ENCODE results near the gene CECR2.

GRCh38 chr22:17407643-17408042 is 38.4 kb downstream of the CECR2 start:
- TF ChIP-seq TAF1 (IDR thresholded peaks at IDR 0.05; ENCODE audit: low read depth): no peak
- TF ChIP-seq MAX (IDR thresholded peaks at IDR 0.05): no peak
- TF ChIP-seq YY1 (IDR thresholded peaks at IDR 0.05; ENCODE audit: low read depth): no peak
- TF ChIP-seq EP300 (IDR thresholded peaks at IDR 0.05; ENCODE audit: borderline replicate concordance): no peak
- no peak for TF ChIP-seq TCF12 (IDR thresholded peaks at IDR 0.05; ENCODE audit: low read depth)
- no peak for TF ChIP-seq NFIC (IDR thresholded peaks at IDR 0.05)
- no peak for TF ChIP-seq TEAD4 (IDR thresholded peaks at IDR 0.05)
- TF ChIP-seq EGR1 (IDR thresholded peaks at IDR 0.05): no peak
- TF ChIP-seq CREB1 (IDR thresholded peaks at IDR 0.05; ENCODE audit: low read depth): no peak
- TF ChIP-seq USF1 (IDR thresholded peaks at IDR 0.05): no peak
- no peak for TF ChIP-seq REST (IDR thresholded peaks at IDR 0.05; ENCODE audit: low read depth)
- TF ChIP-seq CEBPB (IDR thresholded peaks at IDR 0.05): no peak
- no peak for TF ChIP-seq RAD21 (IDR thresholded peaks at IDR 0.05; ENCODE audit: low read depth)
